RWPE1 (cell line): ENCODE measurements around the gene GLIPR1.

Experiments used
- CTCF ChIA-PET: fragments of 350-600 bp; sonication (Branson Sonifier 250); formaldehyde crosslinking; extraction: SDS; loops from one replicate; lab custom pipeline; 2021; lab: Yijun Ruan, JAX
- POLR2A ChIA-PET: fragments of 400-600 bp; formaldehyde crosslinking; extraction: SDS; loops from one replicate; lab custom pipeline; 2020; ENCODE audit warnings: antibody characterized with exemption; ENCODE audit not compliant: low non-redundant PET; lab: Yijun Ruan, JAX
- DNase-seq: peaks from one replicate; pipeline ENCODE4 v3.0.0; 2012; ENCODE audit warnings: low spot score
- H3K27ac ChIP-seq: fragments of 450-650 bp; 2 replicates; pipeline ENCODE4 v1.5.1; 2017
- TF ChIP-seq, protein P1 (sequence below): fragments of 450-650 bp; conservative IDR thresholded peaks from 2 replicates; pipeline ENCODE4 v1.5.1; 2017; ENCODE audit warnings: low read depth, mild to moderate bottlenecking

Gene GLIPR1

DNA sequence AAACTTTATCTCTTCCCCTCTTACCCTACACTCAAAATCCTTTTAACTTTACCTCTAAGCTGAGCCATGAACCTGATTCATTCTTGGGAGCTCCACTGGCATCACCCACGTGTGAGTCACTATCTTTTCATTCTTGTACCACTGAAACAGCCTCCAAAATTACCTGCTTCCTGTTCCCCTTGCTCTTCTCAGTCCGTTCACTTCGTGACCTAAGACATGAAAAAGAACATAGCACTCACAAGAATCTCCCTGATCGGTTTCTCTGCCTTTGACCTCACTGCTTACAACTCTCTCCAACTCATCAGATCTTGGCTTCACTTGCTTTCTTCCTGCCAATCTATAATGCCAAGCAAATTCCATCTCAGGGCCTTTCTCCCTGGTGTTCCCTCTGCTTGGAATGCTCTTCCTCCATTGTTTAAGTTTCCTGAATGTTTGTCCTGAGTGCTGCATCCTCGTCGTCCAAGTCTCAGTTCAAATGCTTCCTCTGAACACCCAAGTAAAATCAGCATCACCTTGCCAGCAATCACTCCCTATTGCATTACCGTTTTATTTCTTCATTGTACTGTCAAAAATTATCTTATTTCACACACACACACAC lies 9.2 kb downstream of the GLIPR1 start:
- DNase-seq, result peak; percentile 54
- TF ChIP-seq, protein P1, sequence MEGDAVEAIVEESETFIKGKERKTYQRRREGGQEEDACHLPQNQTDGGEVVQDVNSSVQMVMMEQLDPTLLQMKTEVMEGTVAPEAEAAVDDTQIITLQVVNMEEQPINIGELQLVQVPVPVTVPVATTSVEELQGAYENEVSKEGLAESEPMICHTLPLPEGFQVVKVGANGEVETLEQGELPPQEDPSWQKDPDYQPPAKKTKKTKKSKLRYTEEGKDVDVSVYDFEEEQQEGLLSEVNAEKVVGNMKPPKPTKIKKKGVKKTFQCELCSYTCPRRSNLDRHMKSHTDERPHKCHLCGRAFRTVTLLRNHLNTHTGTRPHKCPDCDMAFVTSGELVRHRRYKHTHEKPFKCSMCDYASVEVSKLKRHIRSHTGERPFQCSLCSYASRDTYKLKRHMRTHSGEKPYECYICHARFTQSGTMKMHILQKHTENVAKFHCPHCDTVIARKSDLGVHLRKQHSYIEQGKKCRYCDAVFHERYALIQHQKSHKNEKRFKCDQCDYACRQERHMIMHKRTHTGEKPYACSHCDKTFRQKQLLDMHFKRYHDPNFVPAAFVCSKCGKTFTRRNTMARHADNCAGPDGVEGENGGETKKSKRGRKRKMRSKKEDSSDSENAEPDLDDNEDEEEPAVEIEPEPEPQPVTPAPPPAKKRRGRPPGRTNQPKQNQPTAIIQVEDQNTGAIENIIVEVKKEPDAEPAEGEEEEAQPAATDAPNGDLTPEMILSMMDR, result no peak
- H3K27ac ChIP-seq, result no peak overlapping the region
- ChIA-PET POLR2A (no interaction called here), CTCF (interaction anchor here (0.5 kb wide), 1 partner anchor 24 kb away, joined by 4 read pairs; no protein-coding TSS in a partner anchor)

DNA sequence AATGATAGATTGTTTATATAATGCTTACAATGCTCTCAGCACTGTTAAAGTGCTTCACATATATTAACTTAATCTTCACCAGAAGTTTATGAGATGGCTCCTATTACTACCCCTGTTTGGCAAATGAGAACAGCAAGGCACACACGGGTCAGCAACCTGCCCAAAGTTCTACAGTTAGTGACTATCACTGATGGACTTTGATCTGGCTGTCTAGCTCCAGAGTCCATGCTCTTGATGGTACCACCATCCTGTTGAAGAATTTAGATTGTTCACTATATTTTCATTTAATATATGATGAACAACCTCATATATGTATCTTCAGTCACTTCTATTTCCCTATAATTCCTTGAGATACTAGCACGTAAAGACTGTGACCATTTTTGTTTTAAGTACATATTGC lies 10.6 kb downstream of the GLIPR1 start:
- H3K27ac ChIP-seq, result no peak overlapping the region
- no peak for DNase-seq
- ChIA-PET CTCF (no interaction called here), POLR2A (no interaction called here)
- TF ChIP-seq, protein P1, result no peak

GRCh38 chr12:75503459-75503858 lies 22.9 kb downstream of the GLIPR1 start:
- H3K27ac ChIP-seq, result no peak overlapping the region
- TF ChIP-seq, protein P1, result no peak
- ChIA-PET CTCF (no interaction called here), POLR2A (no interaction called here)
- no peak for DNase-seq

DNA sequence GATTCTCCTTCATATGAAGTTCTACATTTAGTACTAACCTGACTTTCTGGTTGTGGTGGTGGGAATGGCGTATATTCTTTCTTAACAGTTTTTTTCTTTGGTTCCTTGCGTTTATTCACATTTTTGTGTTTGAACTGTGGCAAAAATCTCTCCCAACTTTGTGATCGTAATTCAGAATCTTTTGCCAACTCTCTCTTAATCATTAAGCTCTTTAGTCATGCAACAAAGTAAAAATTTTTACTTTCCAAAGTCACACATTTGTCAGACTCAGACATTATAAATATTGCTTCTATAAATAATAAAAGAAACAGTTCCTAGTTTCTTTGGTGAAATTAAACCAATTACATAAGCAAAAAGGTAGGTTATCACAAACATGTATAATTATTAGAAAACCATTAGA lies 23.3 kb downstream of the GLIPR1 start:
- no peak overlapping the region for H3K27ac ChIP-seq
- ChIA-PET POLR2A (no interaction called here), CTCF (no interaction called here)
- TF ChIP-seq, protein P1, result no peak
- DNase-seq, result no peak

GRCh38 chr12:75505706-75506312 lies 25.3 kb downstream of the GLIPR1 start:
- no peak for DNase-seq
- ChIA-PET CTCF (interaction anchor here (0.6 to 1.1 kb wide), 5 partner anchors 23 to 964 kb away, joined by 3 to 5 read pairs (median 3); partner anchors contain the start of gene GLIPR1L2), POLR2A (no interaction called here)
- TF ChIP-seq, protein P1, result peak; percentile 77
- no peak overlapping the region for H3K27ac ChIP-seq

DNA sequence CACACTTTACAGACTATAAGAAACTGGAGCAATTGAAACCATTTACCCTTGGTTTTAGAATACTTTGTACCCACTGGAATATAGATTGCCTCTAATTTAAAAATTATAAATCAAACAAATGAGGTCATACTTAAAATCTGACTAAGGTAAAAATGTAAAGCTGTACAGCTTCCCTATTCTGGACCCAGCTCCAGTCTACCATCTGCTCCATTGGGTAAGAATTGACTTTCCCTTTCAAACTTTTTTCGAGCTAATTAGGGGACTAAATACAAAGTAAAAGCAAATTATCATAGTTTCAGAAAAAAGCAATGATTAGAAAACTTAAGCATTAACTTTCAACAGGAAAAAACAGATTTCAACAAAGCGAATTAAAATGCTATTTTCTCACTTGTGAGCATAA lies 26.5 kb downstream of the GLIPR1 start:
- no peak for DNase-seq
- POLR2A ChIA-PET, result interaction anchor here (0.5 kb wide), 1 partner anchor 881 kb away, joined by 3 read pairs; no protein-coding TSS in a partner anchor
- no peak overlapping the region for H3K27ac ChIP-seq
- TF ChIP-seq, protein P1, result no peak
- CTCF ChIA-PET, result interaction anchor here (0.7 to 1.3 kb wide), 3 partner anchors 19 to 528 kb away, joined by 3 to 4 read pairs (median 3); no protein-coding TSS in a partner anchor
